NCI-H1436 (cell line): ENCODE measurements around the gene HIVEP2.

Experiments
- DNase-seq: peaks from one replicate; lab custom pipeline; 2025; lab: John Stamatoyannopoulos, UW

HIVEP2 gene

DNA sequence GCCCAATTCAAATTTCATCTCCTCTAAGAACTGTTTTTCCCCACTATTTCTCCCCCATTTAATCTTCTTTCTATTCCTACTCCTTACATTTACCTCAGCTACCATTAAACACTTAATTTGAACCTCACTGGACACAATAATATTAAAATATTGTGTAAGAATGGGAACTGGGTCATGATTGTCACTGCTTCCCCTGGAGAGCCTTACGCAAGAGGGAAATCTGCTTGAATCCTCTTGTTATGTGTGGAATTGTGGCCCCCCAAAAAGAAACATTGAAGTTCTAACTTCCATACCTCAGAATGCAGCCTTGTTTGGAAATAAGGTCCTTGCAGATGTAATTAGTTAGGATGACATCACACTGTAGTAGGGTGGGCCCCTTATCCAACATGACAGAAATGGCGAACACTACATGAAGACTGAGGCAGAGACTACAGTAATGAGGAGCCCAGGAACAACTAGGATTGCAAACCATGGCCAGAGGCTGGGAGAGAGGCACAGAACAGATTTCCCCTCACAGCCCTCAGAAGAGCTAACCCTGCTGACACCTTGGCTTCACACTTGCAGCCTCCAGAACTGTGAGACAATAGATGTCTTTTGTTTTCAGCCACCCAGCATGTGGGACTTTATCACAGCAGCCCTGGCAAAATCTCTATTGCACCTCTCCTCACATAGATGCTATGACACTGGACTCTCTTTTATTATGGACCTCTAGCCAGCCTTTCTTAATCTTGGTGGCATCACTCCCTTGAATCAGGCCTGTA is 29.9 kb downstream of the HIVEP2 start:
- no peak for DNase-seq

DNA sequence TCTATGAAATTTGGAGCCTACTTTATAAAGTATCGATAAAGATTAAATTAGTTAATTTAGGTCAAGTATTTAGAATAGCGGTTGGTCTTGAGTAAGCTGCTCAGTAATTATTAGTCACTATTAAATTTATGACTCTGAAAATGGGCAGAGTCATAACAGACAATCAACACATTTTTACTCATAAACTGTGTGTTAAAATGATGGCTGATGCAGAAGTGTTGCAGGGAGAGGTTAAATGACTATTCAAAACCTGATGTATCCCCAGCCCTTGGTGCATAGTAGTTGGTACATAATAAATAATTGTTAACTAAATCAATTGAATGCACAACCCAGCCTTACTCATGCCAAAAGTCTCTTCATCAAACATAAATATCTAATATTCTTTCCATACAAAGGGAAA is 30.6 kb downstream of the HIVEP2 start:
- DNase-seq: no peak

DNA sequence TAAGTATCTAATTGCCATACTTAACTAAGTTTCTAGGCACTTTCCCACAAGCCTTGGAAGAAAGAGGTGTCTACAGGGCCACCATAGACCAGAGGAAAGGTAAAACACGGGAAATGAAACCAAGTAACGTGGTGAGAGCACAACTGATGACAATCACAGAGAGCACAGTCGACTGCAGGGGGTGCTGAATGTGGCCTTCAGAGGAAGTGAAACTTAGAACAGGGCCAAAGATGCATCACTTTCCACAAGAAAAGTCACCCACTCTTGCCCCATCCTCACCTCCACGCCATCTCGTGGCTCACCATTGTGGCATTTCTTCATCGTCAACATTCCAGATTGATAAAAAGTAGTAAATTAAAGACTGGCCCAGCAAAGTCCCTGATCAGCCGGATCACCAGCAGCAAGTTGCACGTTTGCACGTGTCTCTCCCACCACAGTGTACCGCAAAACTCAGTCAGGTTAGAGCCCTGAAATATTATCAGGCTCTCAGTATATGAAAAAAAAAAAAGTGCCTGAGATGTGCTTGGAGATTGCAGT is 31.4 kb downstream of the HIVEP2 start:
- no peak for DNase-seq

DNA sequence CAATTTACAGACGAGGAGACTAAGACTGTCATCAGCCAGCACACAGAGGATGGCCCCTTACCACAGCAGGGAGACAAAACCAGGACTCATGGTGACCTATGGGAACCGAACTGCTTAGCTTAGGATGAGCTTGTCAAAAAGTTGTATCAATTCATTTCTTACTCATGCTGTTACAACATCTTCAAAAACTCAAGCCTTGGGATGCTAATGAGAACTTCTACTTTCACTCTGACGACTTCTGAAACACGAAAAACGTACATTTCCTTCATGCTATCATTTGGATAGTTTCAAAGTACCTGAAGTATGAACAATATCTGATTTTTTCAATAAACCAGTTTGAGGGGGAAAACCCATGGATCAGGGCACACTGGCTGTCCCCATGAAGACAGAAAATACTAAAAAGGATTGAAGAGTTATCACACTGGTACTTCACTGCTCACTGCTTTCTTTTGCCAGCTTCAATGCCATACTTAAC is 31.9 kb downstream of the HIVEP2 start:
- no peak for DNase-seq

DNA sequence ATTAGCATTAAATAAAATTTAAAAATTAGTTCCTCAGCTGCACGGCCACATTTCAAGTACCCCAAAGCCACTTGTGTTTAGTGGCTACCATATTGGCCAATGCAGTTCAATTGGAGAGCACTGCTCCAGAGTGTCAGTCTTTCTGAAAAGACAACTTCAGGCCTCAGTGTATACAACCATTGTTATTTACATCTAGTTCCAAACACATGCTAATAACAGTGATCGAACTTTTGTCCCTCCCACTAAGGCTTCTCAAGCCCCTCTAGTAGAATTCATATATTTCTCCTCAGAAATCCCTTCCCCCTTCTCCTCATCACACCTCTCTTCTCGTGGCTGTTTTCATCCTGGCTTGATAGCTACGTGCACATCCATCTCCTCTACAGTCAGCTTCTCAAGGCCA is 32.9 kb downstream of the HIVEP2 start:
- DNase-seq: no peak

DNA sequence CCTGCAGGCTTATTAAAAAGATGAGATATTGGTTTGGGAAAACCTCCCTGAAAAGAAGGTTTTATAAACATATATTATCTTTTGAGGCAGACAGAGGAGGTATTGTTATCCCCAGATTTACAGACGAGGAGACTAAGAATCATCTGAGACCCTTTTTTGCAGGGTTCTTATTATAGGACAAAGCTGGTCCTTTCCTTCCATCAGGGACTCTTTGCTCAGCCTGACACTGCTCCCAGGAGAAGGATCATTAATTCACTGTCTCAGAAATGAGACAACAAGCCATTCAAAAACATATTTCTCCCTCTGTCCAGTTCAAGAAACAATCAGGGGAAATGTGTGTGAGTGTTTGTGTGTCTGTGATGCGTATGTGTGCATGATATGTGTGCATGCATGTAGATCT is 33.5 kb downstream of the HIVEP2 start:
- DNase-seq: no peak

DNA sequence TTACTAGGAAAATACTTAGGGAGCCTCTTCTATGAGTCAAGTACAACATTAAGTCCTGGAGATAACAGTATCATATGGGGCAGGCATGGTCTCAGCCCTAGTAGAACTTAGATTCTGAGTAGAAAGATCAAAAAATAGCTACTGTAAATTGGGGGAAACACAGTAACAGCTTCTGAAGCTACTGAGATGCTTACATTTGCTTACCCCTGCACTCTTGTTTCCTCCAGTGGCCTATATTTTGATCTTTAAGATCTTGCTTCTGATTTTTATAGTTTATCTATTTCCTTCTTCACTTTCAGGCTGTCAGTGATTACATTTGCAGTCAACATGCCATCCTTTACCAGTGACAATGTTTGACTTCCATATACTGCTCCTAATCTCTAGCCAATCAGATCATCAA is 35.3 kb downstream of the HIVEP2 start:
- no peak for DNase-seq

DNA sequence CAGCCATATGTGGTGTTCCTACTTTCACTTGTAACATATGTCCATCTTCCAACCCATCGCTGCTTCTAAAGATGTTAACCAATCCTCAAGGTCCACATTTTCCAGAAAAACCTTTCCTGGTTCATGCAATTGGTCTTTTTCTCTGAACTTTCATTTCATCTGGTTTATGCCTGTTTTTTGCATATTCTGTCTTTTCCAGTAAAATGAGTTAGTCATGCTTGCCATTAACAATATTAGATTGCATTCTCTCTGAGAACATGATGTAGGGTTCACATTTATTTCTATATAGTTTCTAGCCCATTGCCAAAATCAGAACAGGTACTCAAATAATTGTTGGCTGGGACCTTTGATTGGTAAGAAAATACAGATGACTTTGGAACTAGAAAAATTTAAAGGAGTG is 36.7 kb downstream of the HIVEP2 start:
- no peak for DNase-seq

DNA sequence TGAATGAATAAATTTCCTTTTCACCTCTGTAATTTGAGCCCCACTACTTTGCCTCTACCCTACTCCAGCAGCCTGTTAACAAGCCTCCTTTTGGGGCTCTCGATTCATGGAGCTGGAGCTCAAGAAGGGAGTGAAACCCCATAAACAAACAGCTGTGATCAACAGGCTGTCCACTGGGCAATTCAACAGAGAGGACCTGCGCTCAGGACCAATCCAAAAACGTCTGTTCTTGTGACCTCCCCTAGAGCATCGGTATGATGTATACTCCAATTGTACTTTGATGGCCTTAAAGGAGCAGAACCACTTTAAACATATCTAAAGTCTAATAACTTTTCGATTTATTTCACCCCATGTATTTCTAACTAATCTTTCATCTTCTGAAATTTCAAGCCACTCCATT is 37.4 kb downstream of the HIVEP2 start:
- DNase-seq: no peak

DNA sequence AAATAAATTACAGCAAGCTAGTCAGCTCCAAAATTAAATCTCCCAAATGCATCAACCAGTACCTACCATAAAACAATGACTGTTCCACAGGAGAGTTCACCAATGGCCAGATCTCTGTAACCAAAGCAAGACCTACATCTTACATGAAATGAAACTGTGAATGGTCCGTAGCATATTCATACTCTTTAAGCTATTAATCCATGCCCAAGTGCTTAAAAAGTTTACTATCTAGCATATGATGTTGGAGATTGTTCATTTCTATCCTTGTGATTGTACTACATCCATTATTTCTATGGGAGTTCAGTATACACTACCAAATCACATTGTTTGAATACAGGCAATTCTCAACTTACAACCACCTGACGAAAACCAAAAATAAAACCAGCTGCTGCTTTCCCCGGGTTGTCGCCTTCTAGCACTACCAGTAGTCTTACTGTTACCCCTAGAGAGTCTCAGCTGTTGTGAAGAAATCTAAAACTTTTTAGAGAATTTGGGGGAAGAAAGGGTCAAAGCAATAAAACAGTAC is 38.0 kb downstream of the HIVEP2 start:
- DNase-seq: no peak

DNA sequence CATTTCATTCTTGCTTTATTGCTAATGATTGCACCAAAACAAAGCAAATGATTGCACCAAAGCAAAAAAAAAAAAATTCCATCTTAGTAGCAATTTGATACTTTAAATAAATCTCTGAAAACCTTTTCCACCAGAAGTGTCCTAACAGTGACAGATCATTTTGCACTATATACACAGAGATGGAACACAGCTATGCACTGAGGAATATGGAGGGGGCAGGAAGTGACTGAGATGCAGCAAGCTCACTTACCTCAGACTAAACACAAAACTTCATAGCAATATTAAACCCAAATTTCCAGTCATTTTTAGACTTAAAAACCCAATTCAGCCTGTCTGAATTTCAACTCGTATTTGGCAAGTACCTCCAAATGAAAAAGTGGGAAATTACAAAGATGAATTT is 41.2 kb downstream of the HIVEP2 start:
- DNase-seq: no peak

DNA sequence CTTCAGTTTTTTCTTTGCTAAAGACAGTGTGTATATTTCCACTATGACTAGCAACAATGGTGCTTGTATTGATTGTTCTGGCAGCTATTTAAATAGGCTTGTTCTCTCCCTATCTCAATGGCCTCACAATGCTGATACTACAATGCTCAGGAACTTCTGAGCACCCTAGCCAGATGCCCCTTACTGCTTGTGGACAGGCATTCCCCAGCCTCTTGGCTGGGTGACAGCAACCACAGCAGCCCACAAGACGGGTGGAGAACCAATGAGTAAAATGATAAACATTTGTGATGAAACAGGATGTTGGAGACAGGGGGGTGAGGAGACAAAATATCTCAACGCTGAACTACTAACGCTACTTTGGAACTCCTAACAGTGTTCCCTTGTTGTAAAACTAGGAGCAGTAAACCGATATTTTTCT is 42.3 kb downstream of the HIVEP2 start:
- no peak for DNase-seq

DNA sequence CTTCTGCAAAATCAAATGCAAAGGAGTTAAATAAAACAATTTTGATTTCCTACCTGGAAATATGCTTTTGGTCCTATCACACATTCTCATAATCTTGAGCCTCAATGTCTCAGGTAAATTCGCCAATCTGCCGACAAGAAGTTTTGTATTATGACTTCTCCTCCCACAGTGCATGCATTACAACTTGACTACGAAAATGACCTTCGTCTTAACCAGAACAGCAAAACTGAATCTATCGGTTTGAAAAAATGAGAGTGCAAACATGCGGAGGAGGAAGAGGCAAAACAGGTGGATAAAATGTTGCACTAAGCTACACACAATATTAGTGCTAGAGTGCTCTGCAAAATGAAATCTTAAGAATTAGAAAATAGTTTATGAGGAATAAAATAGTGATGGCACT is 43.4 kb downstream of the HIVEP2 start:
- DNase-seq: no peak

DNA sequence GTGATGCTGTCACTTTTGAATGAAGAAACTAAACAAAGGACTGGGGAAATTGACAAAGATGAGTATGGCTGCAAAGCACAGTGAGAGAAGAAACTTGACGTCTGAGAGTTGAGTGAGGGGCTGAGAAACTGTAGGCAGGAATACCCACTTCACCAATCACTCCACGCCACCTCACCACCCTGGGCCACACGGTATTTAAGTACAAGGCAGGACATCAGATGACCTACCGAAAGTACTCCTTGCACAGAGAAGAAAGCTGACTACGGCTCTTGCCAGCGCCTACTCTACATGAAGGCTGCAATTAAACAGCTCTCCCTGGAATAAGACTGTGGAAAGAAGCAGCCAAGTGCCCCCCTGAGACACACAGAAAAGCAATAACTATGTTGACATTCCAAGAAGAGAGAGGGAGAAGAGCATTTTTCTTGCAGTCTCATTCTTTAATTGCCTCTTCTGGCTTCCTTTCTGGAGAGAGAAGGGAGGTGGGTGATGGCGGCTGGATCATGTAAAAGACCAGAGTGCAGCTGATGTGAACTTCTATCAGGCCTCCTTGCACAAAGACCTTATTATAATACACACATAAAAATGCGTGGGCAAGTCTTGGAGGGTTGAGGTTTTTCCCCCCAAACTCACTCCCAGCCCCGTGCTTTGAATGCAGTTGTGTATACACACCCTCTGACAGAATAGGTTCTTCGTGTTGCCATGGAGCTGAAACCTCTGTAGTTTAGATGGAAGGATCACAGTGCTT is 44.6 kb downstream of the HIVEP2 start:
- no peak for DNase-seq

DNA sequence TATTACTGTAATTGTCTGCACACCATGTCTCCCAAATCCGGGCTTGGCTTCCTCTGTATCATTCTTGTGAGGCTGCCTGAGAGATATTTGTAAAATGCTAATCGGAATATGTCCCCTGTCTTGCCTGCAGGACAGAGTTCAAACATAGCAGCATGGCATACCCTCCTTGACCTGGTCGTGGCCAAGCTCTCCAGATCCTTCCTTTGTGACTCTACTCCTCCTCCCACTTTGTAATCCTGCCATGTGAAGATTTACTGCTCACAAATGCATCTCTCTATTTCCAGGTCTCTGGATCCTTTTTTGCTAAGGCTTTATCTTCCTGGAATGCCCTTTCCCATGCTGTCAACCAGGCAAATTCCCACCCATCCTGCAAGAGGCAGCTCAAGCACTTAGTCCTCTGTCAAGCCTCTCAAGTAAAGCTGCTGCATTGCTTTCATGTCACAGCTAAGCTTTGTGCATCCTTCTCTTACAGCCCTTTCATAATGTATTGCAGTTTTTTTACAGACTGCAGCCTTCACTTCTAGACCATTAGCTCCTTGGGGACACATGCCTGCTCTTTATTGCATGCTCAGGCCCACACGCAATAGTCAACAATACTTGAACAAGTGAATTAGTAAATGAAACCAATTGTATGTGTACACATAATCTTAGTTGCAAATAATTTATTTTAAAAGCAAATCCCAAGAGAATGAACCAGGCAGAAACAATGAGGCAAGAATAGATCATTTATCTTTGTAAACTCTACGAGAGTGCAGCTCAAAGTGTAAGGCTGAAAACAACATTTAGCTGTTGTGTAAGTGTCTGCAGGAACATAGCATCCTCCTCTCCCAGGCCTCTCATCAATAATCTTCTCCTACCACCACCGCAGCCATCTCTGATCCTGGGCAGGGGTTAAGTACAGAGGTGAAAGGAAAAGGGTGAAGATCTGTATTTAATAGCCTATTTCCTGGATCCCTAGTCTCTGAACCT is 45.8 kb downstream of the HIVEP2 start:
- no peak for DNase-seq

DNA sequence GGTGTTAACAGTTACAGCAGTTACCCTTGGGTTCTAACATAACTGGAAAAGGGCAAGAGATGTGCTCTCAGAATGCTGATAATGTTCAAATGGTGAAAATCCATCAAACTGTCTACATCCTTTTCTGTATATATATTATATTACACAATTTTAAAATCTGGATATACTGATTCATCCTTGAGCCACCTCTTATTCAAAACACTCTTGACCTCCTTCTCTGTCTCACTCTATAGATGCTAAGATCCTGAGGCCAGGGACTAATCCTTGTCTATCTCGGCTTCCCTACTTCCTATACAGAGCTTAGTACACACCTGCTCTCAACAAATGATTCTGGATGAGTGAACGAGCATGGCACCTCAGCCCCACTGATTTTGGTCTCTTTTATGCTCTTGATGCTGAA is 47.3 kb downstream of the HIVEP2 start:
- no peak for DNase-seq

DNA sequence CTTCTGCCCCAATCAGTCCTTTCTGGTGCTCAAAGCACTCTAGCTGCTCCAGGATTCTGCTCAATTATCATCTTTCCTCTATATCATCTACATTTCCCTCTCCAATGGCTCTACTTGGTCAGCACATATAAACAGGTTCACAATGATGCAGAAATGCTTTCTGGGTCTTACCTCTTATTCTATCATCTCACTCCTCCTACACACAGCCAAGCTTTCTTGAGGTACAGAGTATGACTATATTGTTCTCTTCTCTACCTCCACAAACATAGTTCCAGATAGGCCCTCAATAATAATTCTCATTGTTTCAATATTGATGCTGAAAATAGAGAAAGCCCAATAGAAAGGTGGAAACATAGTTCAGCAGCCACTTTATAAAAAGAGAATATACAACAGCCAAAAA is 48.2 kb downstream of the HIVEP2 start:
- DNase-seq: no peak

DNA sequence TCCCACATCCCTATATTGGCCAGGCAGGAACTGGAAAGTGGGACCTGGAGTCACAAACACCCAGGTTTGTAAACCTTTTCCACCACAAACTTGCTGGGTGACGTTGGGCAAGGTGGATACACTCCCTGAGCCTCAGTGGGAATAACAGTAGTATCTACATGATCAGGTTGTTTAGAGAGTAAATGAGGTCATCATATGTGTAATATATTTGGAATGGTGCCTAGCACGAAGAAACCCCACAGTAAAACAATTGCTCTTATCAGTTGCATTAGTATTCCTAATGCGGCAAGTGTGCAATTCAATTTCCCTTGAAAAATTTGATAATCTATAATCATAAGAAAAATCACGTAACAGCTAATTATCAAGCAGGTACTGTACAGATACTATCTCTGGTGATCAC is 51.9 kb downstream of the HIVEP2 start:
- DNase-seq: no peak

DNA sequence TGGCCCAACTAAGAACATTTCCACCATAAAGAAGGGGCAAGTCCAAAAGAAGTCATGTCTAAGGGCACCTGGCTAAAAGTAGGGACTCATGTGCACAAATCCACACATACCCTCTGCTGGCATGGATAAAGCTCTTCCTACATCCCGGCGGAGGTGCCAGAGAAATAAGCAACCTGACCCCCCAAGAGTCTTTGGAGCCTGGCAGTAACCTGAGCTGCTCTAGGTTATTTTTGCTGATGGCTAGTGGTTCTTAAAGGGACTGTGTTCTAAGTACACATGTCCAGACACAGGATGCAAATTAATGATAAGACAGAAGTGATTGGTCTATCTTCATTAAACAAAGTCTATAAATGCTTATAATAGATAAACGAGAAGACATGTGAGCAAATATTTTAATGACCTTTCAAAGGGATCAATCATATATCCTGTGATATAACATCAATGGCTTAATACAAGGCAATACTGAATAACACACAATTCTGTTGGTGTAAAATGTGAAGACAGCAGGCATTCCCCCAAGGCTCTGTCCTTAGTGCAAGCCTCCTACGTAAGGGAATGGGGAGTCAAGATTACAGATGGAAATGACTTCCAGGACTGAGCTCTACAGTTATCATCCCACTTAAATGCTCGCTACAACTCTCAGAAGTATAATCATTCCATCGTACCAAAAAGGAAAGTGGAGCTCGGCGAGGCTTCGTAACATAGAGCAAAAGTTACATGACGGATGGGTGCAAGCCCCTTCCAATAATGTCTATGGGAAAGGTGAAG is 52.5 kb downstream of the HIVEP2 start:
- no peak for DNase-seq

DNA sequence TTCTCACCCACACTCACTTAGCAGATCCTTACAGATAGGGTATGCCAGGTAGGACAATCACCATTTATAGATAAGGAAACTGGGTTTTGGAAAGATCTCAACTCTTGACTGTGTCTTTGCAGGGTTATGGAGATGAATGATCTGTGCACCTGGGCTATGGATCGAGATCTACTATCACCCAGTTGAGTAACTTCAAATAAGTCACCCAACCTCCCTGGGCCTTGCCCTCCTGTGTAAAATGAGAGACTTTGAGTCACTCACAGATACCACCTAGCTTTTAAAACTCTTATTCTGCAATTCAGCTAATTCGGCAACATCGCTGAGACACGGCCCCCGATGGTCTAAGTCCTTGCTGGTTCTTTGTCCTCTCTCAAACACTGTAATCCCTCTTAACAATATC is 53.5 kb downstream of the HIVEP2 start:
- DNase-seq: no peak

DNA sequence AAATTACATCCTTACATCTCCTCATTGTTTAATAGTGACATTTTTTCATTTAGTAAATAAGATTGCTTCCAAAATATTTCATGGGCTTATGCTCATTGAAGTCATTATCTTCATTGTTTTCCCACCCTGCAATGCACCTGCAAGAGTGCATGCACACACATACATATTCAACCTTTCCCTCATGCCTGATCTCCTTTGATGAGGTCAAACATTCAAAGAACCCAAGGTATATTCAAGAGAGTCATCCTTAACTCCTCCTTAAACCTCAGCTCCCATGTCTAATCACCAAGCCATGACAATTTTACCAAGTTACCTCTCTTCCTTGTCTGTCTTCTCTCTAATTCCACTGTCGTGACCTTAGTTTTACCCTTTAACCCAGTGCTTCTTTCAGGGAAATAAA is 56.5 kb downstream of the HIVEP2 start:
- no peak for DNase-seq
